Upper lobe of left lung (tissue), 6 donors: ENCODE data around the gene ANKS1B. TPM values are rescaled to one million over a fixed set of nuclear protein-coding genes. Genes with fewer than 3 reads are reported as not detected.
"Not testable (repeated sequence)": the region's sequence is repeated elsewhere in the genome, so short reads cannot be mapped to it uniquely, and the experiment has no call there.

Source experiments
- ATAC-seq, 2 donors: fragments of 200-7000 bp; cut with Tn5 transposase; one replicate each; pipeline ENCODE4 v1.9.1; 2022; ENCODE audit warnings: mild to moderate bottlenecking in 2 of 2, moderate library complexity in 2 of 2; ENCODE audit not compliant: low FRiP score in 2 of 2
- DNase-seq, 2 donors: peaks; one replicate each; pipeline ENCODE4 v3.0.0-alpha.2; 2019 to 2020
- H3K27ac ChIP-seq, 4 donors: fragments of 200-600 bp; sonication (generic); one replicate each; pipeline ENCODE4 v1.5.1; 2016 to 2019
- H3K27me3 ChIP-seq, 4 donors: fragments of 200-600 bp; sonication (generic); one replicate each; pipeline ENCODE4 v1.5.1; 2017 to 2019
- H3K36me3 ChIP-seq, 4 donors: fragments of 200-600 bp; sonication (generic); one replicate each; pipeline ENCODE4 v1.5.1; 2016 to 2019
- H3K4me1 ChIP-seq, 4 donors: fragments of 200-600 bp; sonication (generic); one replicate each; pipeline ENCODE4 v1.5.1; 2018 to 2019
- H3K4me3 ChIP-seq, 4 donors: fragments of 200-600 bp; sonication (generic); one replicate each; pipeline ENCODE4 v1.5.1; 2017 to 2019; ENCODE audit warnings: mild to moderate bottlenecking in 2 of 4, moderate library complexity in 1 of 4
- H3K9me3 ChIP-seq, 4 donors: fragments of 200-600 bp; sonication (generic); one replicate each; pipeline ENCODE4 v1.5.1; 2018 to 2019
- EP300 ChIP-seq, 4 donors: sonication (generic); formaldehyde crosslinking; IDR thresholded peaks; one replicate each; pipeline ENCODE4 v1.5.1; 2017; ENCODE audit warnings: antibody characterized with exemption in 4 of 4, control low read depth in 2 of 4
- POLR2A ChIP-seq, 4 donors: fragments of 450-650 bp; IDR thresholded peaks; one replicate each; pipeline ENCODE4 v1.5.1; 2016 to 2017; ENCODE audit warnings: antibody characterized with exemption in 4 of 4, mild to moderate bottlenecking in 2 of 4
- POLR2AphosphoS5 ChIP-seq, 2 donors: sonication (generic); formaldehyde crosslinking; IDR thresholded peaks; one replicate each; pipeline ENCODE4 v1.5.1; 2017; ENCODE audit warnings: antibody characterized with exemption in 2 of 2
- WGBS, 2 donors: methylation state at CpG; one replicate each; pipeline ENCODE4 v1.1.5; 2017 to 2018; 5-methylcytosine and 5-hydroxymethylcytosine counted together
- total RNA-seq, 6 donors: library from RNA; depleted of rRNA in 4 of 6; stranded (reverse); fragments of >200 nt in 4 of 6; gene quantifications; one replicate each; pipeline versions ENCODE4 v1.1.0 to v1.2.1, GENCODE V29; 2016 to 2021
- TF ChIP-seq, protein P1 (sequence below), 6 experiments: fragments of 450-650 bp in 4 of 6; fragments of 200-600 bp in 2 of 6; sonication (generic) in 2 of 6; IDR thresholded peaks; one replicate each; pipeline ENCODE4 v1.5.1; 2016 to 2019; ENCODE audit warnings: antibody characterized with exemption in 6 of 6
- donor health status: DM: no; HTN: no; CAD: no; lungs with moderate emphysema.
- donor health status: DM: no; HTN: yes; CAD: no; lungs with severe emphysema.

The ANKS1B gene
- total RNA-seq, 6 donors from 2014 or later: 5.1 to 23.7 (median 7.2) TPM

DNA sequence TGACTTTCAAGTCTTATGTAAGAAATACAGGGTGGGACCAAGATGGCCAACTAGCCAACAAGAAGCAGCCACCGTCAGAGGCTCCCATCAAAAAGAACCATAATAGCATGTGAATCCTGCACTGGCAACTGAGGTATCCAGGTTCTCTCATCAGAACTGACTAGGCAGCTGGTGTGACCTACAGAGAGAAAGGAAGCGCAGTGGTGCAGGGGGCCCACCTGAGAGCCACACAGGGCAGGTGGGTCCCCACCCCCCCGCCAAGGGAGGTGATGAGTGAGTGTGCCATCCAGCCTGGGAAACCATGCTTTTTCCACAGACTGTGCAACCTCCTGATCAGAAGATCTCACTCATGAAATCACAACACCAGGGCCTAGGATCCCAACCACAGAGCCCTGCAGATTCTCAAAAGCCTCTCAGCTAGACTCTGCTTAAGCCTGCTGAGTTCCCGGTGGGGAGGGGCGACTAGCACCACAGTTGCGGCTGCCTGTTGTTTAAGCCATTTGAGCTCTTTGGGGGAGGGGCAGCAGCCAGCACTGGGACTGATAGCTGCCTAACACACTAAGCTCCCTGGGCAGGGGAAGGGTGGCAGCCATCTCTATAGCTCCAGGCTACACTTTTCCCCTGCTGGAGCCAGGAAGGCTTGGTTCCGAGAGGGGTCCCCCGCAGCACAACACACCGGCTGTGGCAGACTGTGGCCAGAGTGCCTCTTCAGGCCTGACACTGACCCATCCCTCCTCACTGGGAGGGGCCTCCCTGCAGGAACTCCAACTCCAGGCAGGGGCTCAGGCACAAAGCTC is 261.8 kb downstream of the ANKS1B start:
- DNase-seq: peak in 1 of 2 donors; percentile 15
- Histone ChIP-seq H3K27me3 (no peaks in the 10 kb centered on the region), H3K27ac (no peak overlapping the region), H3K36me3 (no peaks in the 10 kb centered on the region), H3K4me3 (no peak overlapping the region), H3K4me1 (no peaks in the 10 kb centered on the region), H3K9me3 (peaks cover 0 to 4% (median 0%) of the 10 kb centered on the region in 4 donors)
- 87 to 94% methylated on average over 5 to 8 of the region's 9 CpGs for WGBS, 2 donors
- ATAC-seq: no peak
- TF ChIP-seq POLR2AphosphoS5 (IDR thresholded peaks at IDR 0.05) (no peak), EP300 (IDR thresholded peaks at IDR 0.05) (no peak), POLR2A (IDR thresholded peaks at IDR 0.05) (no peak)
- TF ChIP-seq, protein P1, sequence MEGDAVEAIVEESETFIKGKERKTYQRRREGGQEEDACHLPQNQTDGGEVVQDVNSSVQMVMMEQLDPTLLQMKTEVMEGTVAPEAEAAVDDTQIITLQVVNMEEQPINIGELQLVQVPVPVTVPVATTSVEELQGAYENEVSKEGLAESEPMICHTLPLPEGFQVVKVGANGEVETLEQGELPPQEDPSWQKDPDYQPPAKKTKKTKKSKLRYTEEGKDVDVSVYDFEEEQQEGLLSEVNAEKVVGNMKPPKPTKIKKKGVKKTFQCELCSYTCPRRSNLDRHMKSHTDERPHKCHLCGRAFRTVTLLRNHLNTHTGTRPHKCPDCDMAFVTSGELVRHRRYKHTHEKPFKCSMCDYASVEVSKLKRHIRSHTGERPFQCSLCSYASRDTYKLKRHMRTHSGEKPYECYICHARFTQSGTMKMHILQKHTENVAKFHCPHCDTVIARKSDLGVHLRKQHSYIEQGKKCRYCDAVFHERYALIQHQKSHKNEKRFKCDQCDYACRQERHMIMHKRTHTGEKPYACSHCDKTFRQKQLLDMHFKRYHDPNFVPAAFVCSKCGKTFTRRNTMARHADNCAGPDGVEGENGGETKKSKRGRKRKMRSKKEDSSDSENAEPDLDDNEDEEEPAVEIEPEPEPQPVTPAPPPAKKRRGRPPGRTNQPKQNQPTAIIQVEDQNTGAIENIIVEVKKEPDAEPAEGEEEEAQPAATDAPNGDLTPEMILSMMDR (IDR thresholded peaks at IDR 0.05): no peak

DNA sequence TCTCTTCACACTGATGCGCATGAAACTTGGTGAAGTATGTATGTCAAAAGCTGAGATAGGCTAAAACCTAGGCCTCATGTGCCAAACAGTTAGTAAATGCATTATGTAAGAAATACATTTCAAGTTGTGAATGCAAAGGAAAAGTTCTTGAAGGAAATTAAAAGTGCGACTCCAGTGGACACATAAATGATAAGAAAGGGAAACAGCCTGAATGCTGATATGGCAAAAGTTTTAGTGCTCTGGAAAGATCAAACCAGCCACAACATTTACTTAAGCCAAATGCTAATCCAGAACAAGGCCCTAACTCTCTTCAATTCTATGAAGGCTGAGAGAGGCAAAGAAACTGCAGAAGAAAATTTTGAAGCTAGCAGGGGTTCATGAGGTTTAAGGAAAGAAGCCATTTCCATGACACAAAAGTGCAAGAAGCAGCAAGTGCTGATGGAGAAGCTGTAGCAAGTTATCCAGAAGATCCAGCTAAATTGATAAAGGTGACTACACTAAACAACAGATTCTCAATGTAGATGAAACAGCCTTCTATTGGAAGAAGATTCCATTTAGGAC is 262.9 kb downstream of the ANKS1B start:
- no peaks in the 10 kb centered on the region for H3K9me3 ChIP-seq
- TF ChIP-seq POLR2A (IDR thresholded peaks at IDR 0.05): no peak
- TF ChIP-seq EP300 (IDR thresholded peaks at IDR 0.05): no peak
- TF ChIP-seq, protein P1 (IDR thresholded peaks at IDR 0.05): no peak
- TF ChIP-seq POLR2AphosphoS5 (IDR thresholded peaks at IDR 0.05): no peak
- no peaks in the 10 kb centered on the region for H3K4me1 ChIP-seq
- ATAC-seq (no peak), DNase-seq (no peak)
- no peaks in the 10 kb centered on the region for H3K36me3 ChIP-seq
- 41 to 70% methylated on average over 2 of the region's 2 CpGs for WGBS, 2 donors
- no peaks in the 10 kb centered on the region for H3K27me3 ChIP-seq
- H3K4me3 ChIP-seq: no peak overlapping the region
- no peak overlapping the region for H3K27ac ChIP-seq

DNA sequence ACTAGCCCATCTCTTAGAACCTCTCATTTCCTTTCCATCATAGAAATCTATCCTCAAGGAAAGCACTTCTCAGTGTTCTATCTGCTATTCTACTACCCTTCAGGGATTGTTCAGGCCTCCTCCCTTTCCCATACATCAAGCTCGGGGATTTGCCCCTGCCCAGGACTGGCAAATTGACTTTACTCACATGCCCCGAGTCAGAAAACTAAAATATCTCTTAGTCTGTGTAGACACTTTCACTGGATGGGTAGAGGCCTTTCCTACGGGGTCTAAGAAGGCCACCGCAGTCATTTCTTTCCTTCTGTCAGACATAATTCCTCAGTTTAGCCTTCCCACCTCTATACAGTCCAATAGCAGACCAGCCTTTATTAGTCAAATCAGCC is 264.7 kb downstream of the ANKS1B start:
- H3K27ac ChIP-seq, DNase-seq, H3K9me3 ChIP-seq, ATAC-seq, H3K4me3 ChIP-seq, H3K36me3 ChIP-seq, H3K4me1 ChIP-seq, H3K27me3 ChIP-seq: not testable (repeated sequence)
- 82 to 89% methylated on average over 4 of the region's 4 CpGs for WGBS, 2 donors

DNA sequence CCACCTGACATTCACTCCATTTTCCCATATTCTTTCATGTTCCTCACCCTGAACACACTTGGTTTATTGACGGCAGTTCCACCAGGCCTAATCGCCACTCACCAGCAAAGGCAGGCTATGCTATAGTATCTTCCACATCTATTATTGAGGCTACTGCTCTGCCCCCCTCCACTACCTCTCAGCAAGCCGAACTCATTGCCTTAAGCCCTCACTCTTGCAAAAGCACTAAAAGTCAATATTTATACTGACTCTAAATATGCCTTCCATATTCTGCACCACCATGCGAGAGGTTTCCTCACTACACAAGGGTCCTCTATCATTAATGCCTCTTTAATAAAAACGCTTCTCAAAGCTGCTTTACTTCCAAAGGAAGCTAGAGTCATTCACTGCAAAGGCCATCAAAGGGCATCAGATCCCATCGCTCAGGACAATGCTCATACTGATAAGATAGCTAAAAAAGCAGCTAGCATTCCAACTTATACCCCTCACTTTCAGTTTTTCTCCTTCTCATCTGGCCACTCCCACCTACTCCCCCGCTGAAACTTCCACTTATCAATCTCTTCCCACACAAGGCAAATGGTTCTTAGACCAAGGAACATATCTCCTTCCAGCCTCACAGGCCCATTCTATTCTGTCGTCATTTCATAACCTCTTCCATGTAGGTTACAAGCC is 265.2 kb downstream of the ANKS1B start:
- ATAC-seq, H3K4me1 ChIP-seq: not testable (repeated sequence)

DNA sequence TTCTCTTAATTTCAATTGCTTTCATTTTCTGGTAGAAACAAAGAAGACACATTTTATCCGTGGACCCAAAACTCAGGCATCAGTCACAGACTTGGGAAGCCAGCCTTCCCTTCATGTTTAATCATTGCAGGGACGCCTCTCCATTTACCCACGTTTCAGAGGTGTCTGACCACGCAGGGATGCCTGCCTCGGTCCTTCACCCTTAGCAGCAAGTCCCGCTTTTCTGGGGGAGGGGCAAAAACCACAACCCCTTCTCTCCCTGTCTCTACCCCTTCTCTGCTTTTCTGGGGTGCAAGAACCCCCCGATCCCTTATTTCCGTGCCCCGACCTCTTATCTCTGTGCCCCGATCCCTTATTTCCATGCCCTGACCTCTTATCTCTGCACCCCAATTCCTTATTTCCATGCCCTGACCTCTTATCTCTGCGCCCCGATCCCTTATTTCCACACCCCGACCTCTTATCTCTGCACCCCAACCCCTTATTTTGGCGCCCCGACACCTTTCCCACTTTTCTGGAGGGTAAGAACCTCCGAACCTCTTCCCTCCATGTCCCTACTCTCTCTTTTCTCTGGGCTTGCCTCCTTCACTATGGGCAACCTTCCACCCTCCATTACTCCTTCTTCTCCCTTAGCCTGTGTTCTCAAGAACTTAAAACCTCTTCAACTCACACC is 268.8 kb downstream of the ANKS1B start:
- H3K27ac ChIP-seq, H3K27me3 ChIP-seq, DNase-seq, H3K36me3 ChIP-seq, H3K9me3 ChIP-seq, H3K4me3 ChIP-seq, ATAC-seq, H3K4me1 ChIP-seq: not testable (repeated sequence)
- WGBS, 2 donors: 83 to 84% methylated on average over 16 of the region's 16 CpGs

More for the DNA sequence above, 265.2 kb downstream of the ANKS1B start:
- H3K36me3 ChIP-seq, DNase-seq, H3K4me3 ChIP-seq, H3K27me3 ChIP-seq, H3K27ac ChIP-seq, H3K9me3 ChIP-seq: not testable (repeated sequence)
- 68 to 80% methylated on average over 8 of the region's 8 CpGs for WGBS, 2 donors

DNA sequence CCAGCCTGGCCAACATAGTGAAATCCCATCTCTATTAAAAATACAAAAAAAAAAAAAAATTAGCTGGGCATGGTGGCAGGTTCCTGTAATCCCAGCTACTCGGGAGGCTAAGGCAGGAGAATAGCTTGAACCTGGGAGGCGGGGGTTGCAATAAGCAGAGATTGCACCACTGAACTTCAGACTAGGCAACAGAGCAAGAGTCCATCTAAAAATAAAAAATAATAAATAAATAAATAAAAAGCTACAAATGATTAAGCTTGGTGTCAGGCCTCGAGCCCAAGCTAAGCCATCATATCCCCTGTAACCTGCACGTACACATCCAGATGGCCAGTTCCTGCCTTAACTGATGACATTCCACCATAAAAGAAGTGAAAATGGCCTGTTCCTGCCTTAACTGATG is 269.8 kb downstream of the ANKS1B start:
- not testable (repeated sequence) for H3K4me3 ChIP-seq, H3K9me3 ChIP-seq, ATAC-seq, DNase-seq, H3K36me3 ChIP-seq, H3K27me3 ChIP-seq, H3K27ac ChIP-seq, H3K4me1 ChIP-seq
- WGBS, 2 donors: 89 to 90% methylated on average over 4 of the region's 4 CpGs
